ENCODE data around the gene PDE7B.
"Not testable (repeated sequence)": the region's sequence is repeated elsewhere in the genome, so short reads cannot be mapped to it uniquely, and the experiment has no call there.

Gene PDE7B

DNA sequence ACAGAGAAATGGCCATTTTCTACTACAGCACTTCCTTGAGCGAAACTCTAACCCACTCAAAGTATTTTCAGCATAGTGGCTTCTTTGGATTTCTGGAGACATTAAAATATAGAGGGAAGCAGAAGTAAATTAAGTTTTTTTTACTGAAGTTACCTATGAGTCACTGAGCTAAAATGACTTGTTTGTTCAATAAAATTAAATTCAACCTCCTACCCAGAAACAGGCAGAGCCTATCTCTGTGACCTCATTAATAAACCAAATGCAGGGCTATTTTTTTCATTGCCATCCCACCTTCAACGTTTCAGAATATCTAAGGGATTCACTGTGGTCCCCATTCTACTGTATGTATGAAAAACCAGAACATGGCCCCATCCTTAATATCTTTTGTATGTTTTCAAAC is 265.6 kb downstream of the PDE7B start:
- DNase-seq = no peak

GRCh38 chr6:136118787-136119186 is 267.3 kb downstream of the PDE7B start:
- no peak for DNase-seq

DNA sequence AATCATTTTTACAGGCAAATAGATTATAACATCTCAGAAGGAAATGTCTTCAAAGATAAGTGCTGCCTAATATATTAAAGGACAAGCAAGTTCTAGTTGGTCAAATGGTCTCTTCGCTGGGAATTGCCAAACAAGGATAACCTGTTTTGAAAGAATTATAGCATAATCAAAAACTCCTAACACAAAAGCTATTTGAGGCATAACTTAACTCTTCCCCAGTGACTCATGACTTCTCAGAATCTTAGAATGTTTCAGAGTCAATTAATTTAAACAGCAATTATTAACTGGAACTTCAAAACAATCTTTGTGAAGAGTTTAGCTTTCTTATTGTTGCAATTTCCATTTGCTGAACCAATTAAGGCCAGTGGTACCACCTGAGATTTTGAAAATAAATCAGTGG is 272.0 kb downstream of the PDE7B start:
- no peak for DNase-seq

GRCh38 chr6:136125585-136125984 is 274.1 kb downstream of the PDE7B start:
- DNase-seq = no peak

DNA sequence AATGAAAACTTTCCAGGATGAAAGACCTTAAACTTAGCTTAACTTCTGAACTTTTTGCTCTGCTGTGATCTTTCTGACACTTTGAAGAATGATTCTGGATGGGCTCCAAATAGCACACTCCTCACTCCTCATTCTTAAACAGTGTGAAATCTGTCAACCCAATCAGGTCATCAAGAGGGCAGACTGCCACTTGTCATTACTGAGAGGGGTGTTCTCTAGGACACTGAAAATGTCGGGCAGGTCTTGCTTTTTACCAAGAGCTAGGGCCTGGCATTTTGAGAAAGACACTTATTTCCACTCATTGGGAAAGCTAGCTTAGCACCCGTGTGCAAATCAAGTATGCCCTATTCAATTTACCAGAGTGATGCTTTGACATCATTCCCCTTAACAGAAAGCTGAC is 276.4 kb downstream of the PDE7B start:
- DNase-seq = no peak

DNA sequence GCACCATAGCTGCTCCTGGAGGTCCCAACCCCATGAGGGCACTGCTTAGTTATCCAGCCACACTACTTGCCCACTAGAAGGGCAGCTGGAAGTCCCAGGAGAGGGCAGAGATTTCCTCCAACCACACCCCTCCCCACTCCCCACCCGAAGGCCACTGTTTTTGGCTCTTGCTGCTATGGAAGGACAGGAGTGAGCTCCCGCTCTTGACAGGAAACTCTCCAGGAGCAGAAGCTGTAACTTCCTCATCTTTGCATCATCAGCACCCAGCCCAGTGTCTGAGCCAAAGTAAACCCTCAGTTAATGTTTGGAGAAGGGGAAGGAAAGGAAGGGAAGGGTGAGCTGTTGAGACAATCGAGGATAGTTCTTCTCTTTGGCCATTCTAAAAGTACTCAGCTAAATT is 277.9 kb downstream of the PDE7B start:
- no peak for DNase-seq

DNA sequence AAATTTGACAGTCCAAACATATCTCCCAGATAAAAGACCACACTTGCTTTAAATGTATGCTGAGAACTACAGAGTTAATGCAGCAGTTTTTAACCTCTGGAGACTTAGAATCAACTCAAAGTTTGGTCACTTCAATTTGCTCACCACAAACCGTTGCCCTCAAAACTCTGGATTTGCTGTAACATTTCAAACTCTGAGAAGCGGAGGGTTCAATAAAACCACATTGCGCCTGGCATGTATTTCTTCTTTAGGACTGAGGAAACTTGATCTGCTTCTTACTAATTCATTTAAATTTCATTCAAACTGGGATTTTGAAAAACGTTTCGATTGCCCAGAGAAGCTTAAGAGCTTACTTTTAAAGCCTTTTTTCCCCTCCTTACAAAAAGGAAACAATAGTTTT is 282.8 kb downstream of the PDE7B start:
- DNase-seq = no peak

DNA sequence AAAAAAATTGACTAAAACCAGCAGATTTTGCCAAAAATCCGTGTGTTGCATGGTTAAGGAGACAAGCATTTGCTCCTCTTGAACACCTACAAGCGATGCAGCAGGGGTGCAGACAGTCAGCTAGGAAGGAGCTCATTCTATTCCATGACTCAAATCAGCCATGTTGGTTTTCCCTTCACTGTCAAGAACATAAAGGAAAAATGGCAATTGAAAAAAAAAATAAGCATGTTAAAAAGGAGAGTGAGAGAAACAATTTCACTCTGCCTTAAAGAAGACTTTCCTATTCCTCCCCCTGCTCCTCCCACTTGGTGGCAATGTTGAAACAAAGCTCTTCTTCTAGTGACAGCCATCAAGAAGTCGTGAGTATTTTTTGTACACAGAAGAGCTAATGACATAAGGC is 283.2 kb downstream of the PDE7B start:
- DNase-seq = no peak

DNA sequence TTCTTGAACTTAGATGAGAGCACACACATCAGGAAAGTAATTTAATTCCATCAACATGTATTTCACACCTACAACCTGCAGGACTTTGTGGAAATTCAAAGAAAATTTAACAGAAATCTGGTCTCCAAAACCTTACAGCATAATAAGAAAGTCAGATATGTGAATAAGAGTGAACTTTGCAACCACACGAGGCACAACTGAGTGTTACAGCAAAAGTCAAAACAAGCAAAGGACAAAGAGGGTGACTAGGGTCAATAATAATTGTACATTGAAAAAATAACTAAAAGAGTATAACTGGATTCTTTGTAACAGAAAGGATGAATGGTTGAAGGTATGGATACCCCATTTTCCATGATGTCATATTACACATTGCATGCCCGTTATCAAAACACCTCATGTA is 284.8 kb downstream of the PDE7B start:
- no peak for DNase-seq

- DNase-seq = no peak
These were observed 285.6 kb downstream of the PDE7B start for GRCh38 chr6:136137008-136137692.

- no peak for DNase-seq
These were observed 286.4 kb downstream of the PDE7B start for GRCh38 chr6:136137739-136138402.

GRCh38 chr6:136139111-136139510 is 287.6 kb downstream of the PDE7B start:
- not testable (repeated sequence) for DNase-seq

GRCh38 chr6:136144251-136145023 is 292.9 kb downstream of the PDE7B start:
- DNase-seq = no peak

DNA sequence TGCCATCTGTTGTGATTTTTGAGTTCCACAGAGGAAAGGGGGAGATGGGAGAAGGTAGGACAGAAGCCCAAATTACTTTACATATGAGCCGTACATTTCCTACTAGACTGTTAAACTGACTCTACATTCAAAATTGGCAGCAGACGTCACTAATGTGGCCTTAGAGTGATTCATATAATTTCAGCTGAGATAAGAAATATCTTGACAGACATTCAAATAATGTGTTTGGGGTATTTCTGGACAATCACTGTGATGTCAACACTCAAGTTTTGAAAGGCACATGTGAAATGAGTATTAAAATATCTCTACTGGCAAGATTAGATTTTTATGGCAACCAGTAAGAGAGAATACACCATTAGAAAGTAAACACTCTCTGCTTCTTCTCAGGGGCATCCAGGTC is 294.6 kb downstream of the PDE7B start:
- DNase-seq = no peak

DNA sequence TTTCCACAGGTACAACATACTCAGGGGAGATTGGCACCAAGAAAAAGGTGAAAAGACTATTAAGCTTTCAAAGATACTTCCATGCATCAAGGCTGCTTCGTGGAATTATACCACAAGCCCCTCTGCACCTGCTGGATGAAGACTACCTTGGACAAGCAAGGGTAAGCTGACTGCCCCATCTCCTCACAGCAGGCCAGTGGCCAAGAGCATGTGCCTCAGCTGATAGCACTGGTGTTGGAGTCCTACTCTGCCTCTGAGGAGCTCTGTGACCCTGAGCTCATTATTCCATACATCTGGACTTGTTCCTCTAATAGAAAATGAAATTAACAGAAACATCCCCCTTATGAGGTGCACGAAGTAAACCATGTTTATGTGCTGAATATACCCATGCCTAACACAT is 295.8 kb downstream of the PDE7B start:
- no peak for DNase-seq

DNA sequence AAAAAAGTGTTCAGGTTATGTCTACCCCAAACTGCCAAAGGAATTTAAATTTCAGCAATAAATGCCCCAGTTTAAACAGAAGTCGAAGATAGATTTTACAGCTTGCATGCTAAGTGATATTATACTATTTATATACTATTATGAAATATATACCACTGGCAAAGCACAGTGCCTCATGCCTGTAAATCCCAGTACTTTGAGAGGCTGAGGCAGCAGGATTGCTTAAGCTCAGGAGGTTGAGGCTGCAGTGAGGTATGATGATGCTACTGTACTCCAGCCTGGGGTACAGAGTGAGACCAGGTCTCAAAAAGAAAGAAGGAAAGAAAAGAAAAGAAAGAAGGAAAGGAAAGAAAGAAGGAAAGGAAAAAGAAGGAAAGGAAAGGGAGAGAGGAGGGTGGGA is 296.6 kb downstream of the PDE7B start:
- DNase-seq = no peak

DNA sequence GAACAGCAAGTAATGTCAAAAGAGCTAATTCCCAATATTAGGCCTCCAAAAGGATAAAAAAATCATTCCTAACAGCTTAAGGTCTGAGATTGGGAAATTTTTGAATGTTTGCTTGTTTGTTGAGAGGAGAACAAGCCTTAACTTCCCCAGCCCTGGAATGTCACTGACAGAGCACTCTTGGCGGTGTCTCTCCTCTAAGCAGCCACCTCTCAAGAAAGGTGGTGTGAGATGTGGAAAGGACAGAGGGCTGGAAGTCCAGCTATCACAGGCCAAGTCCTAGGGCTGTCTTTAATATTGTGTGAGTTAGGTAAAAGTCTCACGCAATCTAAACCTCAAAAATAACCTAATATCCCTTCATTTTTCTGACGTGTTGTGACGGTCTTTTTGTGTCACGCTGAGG is 297.0 kb downstream of the PDE7B start:
- no peak for DNase-seq

- DNase-seq = no peak
These were observed 297.8 kb downstream of the PDE7B start for GRCh38 chr6:136149311-136149710.

DNA sequence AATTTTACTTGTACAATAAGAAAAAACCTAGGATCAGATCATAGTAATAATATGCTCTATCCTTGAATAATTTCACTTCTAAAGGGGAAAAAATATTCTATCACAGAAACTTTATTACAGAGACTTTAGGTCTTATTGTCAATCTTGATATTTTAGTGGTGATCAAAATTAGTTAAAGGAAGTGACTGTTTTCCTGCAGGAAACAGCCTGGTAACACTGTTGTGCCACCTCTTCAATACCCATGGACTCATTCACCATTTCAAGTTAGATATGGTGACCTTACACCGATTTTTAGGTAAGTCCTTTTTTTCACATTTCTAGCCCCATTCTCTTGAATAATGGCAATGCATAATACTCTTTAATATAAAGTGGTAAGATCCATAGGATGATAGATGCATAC is 299.5 kb downstream of the PDE7B start:
- no peak for DNase-seq

DNA sequence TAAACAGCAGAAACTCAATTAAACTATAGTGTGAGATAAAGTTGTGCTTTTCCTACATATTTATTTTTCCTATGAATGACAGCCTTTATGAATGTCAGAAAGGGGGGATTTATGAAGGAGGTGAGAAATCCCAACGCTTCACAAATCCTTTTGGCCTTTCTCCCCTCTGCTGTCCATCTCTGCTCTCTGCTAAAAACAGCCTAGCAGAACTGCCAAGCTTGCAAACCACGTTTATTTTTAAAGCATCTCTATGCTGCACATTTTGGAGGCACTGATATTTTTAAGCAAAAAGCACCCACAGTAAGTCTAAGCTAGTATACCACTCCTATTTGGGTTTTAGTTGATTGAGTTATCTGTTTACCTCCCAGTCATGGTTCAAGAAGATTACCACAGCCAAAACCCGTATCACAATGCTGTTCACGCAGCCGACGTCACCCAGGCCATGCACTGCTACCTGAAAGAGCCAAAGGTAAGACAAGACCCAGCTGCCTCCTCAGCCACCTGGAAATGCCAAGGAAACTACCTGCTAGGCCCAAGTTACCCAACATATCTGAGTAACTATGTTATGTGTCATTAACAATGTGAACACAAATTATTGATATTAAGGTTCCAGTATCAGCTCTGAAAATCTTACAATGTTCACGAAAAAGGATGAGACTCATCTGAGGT is 302.3 kb downstream of the PDE7B start:
- DNase-seq = no peak

DNA sequence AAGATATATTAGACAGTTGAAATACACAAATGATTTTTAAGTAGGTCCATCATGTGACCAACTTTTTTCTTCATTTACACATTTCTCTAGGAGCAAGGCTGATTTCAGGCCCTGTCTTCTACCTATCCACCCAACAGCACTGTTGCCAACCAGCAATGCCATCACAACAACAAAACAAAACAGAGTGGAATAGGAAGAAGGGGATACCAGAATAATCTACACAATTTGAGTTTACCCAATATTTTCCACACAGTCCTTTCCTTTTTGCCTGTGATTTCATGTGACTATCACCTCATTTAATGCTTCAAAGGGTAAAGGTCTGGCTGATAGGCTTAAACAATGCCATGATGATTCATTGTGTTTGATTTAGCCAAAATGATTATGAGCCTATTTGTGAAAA is 303.7 kb downstream of the PDE7B start:
- DNase-seq = no peak

DNA sequence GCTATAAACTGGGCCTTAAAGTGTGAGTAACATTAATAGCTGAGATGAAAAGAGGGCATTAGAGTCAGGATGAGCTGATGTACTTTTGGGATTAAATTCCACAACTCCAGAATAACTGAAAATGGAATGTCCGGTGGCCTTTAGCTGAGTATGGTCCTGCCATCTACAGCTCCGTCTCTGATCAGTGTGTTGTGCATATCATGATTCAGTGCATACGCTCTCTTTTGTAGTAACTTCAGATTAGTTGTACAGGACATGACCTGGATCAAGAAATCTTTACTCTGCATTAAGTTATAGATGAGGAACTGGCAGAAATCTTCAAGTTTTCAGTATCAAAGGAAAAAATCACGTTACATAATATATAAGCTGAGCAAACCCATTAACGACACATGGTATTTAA is 306.2 kb downstream of the PDE7B start:
- no peak for DNase-seq

DNA sequence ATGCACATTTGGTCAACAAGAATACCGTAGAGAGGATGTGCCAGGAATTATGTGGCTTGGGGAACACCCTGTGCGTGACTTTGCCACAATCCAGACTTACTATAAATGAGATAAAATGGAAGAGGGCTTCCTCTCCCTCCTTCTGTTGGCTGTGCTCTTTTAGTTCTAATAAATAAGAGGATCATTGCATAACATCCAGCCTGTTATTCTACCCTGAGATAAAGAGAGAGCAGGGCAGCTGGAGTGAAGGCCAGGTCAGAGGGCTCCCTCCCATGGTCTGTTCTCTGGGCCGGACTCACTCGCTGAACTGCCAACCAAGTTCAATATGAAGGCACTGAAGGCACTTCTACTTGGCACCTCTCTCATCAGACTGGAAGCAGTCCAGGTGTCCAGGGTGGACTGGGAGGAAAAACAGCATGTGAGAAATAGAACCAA is 306.9 kb downstream of the PDE7B start:
- DNase-seq = no peak

DNA sequence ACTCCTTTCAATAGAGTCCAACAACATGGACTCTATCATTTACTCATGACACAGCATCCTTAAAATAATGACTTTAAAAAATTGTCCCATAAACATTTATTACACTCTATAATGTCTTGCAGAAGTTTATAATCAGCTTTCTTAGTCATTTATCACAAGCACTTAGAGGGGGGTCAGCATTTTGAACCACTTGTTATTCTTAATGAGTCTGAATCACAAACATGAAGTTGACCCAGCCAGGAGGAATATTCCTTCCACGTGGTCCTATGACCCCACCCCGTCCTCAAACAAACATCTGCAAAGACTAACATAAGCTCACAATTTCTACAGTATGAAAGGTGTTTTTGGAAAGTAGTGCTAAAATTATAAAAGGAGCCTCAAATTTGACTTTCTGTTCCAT is 307.5 kb downstream of the PDE7B start:
- DNase-seq = no peak

All from NCI-H187 treated with DMSO at 0.1 percent for 48 hours (cell line).